GM23248 (cell line): ENCODE results near the gene GNG10.

Experiments used
- EZH2 ChIP-seq: fragments of 200-600 bp; sonication (generic); IDR thresholded peaks from 2 replicates; pipeline ENCODE4 v1.6.1; 2018; ENCODE audit warnings: antibody characterized with exemption, mild to moderate bottlenecking; ENCODE audit not compliant: insufficient read depth, poor library complexity, severe bottlenecking
- EZH2phosphoT487 ChIP-seq: fragments of 200-600 bp; sonication (generic); IDR thresholded peaks from 2 replicates; pipeline ENCODE4 v1.6.1; 2018; ENCODE audit warnings: antibody characterized with exemption, moderate library complexity, mild to moderate bottlenecking, low read depth; ENCODE audit not compliant: insufficient read depth

DNA sequence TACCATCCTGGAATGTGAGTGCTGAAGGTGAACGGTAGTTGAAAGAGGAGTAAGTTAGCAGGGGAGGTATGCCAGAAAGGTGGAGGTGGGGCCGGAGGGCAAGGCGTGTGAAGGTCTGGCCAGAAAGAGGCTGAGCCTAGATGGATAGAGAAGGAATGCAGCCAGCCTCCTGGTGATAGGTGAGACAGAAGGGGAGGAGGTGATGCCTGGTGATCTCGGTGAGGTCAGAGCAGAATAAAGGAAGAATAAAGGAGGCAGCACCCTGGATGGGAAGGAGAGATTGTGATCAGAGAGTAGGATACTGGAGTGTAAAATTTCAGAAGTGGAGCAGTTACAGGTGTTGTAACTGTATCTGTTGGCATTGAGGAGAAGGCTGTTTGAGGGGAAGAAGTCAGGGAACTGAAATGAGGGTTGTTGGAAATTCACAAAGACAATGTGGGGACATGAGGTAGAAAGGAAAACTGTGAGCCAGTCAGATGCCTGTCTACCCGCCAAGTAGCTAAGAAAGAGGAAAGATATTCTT lies 2.0 kb downstream of the GNG10 start:
- no peak for TF ChIP-seq EZH2phosphoT487
- TF ChIP-seq EZH2 = no peak
